GM04503 (cell line): ENCODE measurements around the gene BLTP3B.

ENCODE experiments used
- DNase-seq: peaks from one replicate; pipeline ENCODE4 v3.0.0-alpha.2; 2012; ENCODE audit warnings: low read depth

Gene BLTP3B

GRCh38 chr12:100110276-100110675, 32.4 kb downstream of the BLTP3B start:
- no peak for DNase-seq

- no peak for DNase-seq
Measured at GRCh38 chr12:100106861-100107260, 35.8 kb downstream of the BLTP3B start.

- no peak for DNase-seq
Measured at GRCh38 chr12:100105661-100106060, 37.0 kb downstream of the BLTP3B start.

- DNase-seq: no peak
Measured at GRCh38 chr12:100101000-100101399, 41.7 kb downstream of the BLTP3B start.
